Hypothalamus (tissue), 51 donors: ENCODE results near the gene FGF7.
"Not testable (repeated sequence)": the region's sequence is repeated elsewhere in the genome, so short reads cannot be mapped to it uniquely, and the experiment has no call there.

Experiments used
- DNase-seq, 51 donors: peaks; one replicate each; lab custom pipeline; 2025; lab: John Stamatoyannopoulos, UW

FGF7 gene

GRCh38 chr15:49438962-49439631, 16.1 kb downstream of the FGF7 start:
- DNase-seq, result peak in 11 of 51 donors; percentile 0 to 8 (median 3)

DNA sequence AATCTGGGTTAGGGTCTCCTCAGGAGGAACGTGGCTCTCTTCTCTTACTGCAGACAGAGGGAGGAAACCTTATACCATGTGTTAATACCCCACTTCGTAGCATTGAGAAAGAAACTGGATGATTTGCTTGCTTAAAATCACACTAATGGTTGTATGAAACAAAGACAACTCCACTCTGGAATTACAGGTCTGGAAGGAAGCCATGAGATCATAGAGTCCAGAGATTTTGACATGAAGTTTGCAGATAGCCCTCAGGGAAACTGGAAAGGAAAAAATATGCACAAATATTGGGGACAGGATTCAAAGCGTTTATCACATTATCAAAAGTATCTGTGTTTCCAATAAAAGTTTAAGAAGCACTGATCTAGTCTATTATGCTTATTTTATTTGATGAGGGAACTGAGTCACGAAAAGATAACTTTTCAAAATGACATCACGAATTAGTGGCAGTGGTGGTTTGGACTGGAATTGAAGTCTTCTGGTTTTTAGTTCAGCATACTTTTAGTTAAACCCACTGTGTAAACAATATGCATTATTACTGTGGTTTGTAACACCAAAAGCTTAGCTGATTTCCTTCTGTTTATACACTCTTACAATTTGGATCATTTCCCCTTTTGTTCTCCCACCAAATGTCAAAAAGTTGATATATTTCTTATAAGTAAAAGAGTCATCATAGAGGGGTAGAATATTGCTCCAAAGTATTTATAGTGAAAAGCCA, 16.8 kb downstream of the FGF7 start:
- DNase-seq, result no peak

DNA sequence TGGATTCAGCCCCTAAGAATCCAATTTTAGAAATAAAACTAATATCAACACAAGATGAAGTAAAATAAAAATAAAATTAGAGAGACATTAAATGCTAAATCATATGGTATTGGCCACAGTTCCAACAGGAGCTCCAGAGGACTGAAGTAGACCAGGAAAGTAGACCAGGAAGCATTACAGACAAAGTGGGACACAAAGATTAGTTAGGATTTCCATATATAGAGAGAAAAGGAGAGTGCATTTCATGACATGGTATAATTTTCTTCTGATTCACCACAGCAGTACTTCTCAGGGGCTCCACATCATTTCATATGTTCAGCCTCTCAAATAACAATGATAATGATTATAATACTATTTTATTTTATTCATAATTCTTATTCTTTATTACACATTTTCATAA, 18.3 kb downstream of the FGF7 start:
- DNase-seq, result no peak

- no peak for DNase-seq
Measured at GRCh38 chr15:49441816-49442215, 18.8 kb downstream of the FGF7 start.

DNA sequence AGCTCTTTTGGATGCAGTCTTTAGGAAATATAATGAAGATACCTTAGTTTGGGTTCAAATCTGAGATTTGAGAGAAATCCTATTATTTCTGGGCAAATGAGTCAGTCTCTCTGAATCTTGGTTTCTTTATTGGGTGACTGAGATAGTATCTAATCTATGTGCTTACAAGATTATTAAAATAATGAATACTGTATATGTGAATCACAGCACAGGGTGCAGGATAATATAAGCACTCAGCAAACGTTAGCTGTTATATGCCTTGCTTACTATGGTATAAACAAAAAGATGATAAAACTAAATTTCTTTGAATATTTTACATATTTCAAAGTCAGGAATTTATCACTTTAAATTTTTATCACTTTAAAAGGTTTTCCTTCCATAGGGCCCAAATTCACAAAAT, 29.6 kb downstream of the FGF7 start:
- no peak for DNase-seq

- DNase-seq, result no peak
Measured at GRCh38 chr15:49456166-49456565, 33.1 kb downstream of the FGF7 start.

DNA sequence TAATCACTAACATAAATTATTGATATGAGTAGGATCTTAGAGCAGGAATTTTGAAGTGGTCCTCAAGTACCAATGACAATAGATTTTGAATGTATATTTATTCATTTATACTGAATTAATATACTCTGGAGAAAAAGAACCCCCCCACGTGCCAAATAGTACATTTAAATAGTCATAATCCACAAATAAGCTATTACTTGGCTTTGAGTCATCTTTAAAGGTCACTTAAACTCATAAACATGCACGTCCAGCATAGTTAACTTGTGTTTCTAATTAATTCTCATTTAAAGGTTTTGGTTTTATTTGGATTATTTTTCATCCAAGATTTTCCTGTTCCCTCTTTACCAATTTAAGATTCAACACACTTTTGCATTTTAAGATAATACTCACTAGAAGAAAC, 35.1 kb downstream of the FGF7 start:
- DNase-seq, result no peak

- no peak for DNase-seq
Measured at GRCh38 chr15:49460411-49460941, 37.4 kb downstream of the FGF7 start.

GRCh38 chr15:49462232-49462844, 39.3 kb downstream of the FGF7 start:
- DNase-seq, result no peak

GRCh38 chr15:49464522-49464921, 41.5 kb downstream of the FGF7 start:
- DNase-seq, result no peak

DNA sequence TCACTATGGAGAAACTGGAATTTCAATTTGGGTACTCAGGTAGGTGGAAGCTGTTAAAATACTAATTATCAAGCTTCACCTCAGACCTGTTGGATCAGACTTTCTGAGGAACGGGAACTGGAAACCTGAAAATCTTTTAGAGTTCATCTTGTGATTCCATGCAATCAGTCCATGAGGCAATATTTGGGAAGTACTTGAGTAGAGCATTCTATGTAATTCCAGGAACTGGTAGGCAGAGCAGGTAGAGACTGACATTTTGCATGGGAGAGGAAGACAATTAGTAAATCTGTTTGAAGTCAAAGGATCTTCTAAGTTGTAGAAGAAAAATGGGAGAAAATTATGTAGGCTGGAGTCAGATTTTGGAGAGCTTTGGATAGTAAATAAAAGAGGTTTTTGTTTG, 43.1 kb downstream of the FGF7 start:
- no peak for DNase-seq

DNA sequence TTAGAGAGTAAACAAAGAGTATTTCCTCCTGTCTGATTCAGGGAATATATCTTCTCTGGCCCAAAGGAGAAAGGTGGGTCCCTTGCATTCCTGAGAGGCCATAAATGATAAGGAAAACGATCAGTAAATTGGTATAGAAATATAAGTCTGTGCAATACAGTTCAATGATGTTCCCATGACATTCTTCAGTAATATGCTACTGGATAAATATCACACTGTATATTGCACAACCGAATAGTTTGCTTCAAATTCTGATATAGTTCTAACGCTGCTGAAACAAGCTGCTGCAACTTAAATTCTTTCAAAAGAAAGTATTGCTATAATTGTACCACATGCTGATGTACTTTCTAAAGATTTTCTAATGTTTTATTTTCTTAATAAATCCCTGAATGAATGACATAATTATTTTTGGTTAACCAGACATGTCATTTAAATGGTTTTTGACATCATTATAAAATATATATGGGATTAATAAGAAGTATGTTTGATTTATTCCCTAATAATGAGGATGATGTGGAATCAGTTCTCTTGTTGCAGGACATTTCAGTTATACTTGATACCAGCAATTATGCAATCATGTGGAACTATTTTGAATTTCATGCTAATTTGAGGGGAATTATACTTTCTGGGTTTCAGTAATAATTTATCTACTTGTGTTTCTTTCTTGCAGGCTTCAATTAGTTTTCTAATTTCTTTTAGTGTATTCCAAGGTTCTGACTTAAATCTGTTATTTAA, 44.9 kb downstream of the FGF7 start:
- no peak for DNase-seq

DNA sequence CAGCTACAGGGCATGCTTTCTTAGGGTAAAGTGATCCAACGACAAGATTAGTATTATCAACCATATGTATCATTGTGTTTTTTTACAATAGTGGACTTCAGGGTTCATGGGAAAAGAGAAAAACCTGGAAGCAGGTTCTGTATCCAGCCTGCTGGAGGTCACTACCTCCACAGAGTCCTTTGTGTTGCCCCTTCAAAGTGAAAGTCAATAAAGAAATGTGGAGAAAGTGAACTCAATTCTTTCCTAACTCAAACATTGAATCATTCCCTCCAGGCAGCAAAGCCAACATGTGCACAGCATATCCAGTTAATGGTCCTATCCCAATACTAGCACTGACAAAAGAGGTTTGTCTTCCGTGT, 45.4 kb downstream of the FGF7 start:
- DNase-seq, result no peak

- DNase-seq, result not testable (repeated sequence)
Measured at GRCh38 chr15:49471248-49471647, 48.2 kb downstream of the FGF7 start.

- no peak for DNase-seq
Measured at GRCh38 chr15:49471733-49472132, 48.7 kb downstream of the FGF7 start.

- no peak for DNase-seq
Measured at GRCh38 chr15:49472338-49472737, 49.3 kb downstream of the FGF7 start.

- no peak for DNase-seq
Measured at GRCh38 chr15:49473031-49473430, 50.0 kb downstream of the FGF7 start.

DNA sequence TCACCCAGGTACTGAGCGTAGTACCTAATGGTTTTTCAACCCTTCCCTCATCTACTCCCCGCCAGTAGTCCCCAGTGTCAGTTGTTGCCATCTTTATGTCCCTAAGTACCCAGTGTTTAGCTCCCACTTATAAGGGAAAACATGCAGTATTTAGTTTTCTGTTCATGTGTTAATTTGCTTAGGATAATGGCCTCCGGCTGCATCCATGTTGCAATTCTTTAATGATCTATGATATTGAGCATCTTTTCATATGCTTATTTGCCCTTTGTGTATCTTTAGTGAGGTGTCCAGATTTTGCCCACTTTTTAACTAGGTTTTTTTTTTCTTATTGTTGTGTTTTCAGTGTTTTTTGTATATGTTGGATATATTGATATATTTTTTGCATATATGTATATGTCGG, 55.0 kb downstream of the FGF7 start:
- not testable (repeated sequence) for DNase-seq

DNA sequence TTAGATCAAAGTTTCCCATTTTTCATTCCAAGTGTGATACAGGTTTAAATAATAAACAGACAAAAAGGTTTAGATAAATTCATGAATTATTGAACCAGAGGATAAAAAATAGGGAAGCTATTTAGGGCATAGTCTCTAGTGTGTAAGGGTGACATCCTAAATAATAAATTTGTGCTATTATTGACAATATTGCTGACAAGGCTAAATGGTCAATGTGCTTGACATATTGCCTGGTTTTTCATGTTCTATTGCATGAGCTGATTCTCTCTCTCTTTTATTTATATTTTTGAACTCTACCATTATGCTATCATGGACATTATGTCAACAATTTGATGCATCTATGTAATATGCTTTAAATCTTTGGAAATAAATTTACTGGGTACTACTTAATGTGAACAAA, 55.9 kb downstream of the FGF7 start:
- not testable (repeated sequence) for DNase-seq

- not testable (repeated sequence) for DNase-seq
Measured at GRCh38 chr15:49485401-49485800, 62.4 kb downstream of the FGF7 start.

DNA sequence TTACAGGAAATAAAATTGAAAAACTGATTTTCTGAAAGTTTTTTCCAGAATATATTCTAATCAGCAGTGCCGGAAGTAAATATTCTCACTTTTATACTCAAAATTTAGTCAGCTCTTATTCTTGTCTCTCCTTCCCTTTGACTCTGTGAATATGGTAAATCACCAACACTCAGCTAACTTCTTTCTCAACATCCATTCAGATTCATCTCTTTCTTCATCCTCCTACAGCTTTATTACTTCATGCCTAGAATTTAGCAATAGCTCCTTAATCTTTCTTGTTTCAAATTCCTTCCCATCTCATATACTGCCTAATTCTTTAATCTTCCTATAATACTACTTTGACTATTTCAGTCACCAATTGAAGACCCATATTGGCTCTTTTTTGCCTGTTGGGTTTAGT, 67.9 kb downstream of the FGF7 start:
- no peak for DNase-seq
